Embryonic facial prominence (tissue), 1 donor: Measurements from ENCODE around the gene REXO1.
"Not testable (repeated sequence)": the region's sequence is repeated elsewhere in the genome, so short reads cannot be mapped to it uniquely, and the experiment has no call there.

Source experiments
- DNase-seq: peaks from one replicate; pipeline ENCODE4 v3.0.0-alpha.2; 2016; ENCODE audit errors: extremely low spot score

REXO1 gene

DNA sequence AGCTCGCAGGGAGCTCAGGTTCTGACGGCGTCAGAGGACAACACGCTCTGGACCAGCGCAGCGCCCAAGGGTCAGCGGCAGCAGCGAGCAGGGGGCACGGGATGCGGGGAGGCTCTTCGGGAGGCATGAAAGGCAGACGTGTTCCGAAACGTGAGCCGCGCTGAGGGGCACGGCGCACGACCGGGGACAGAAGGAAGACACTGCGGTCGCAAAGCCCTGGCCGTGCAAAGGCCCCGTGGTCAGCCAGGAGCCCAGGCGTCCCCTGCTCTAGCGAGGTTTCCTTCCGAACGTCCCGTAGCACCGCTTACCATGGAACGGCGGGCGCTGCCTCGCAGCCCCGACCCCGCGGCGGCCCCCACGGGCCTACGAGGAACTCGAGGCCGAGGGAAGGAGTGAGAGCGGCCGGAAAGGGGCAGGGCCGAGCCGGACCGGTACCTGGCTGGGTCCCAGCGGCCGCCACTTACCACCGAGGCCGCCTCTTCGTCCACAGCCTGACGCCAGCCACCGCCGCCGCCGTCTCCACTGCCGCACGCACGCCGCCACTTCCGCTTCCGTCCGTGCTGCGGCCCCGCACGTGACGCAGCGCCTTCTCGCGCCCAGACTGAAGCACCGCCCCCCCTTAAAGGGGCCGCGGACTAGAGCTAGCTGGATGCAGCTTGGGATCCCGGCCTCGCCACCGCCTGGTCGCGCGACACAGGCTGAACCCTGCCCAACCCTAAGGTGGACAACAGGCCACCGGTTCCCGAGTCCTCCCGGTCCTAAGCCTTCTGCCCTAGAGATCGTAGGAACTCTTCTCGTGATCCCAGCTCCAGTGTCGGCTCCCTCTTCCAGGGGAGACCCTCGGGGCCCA is 27.6 kb upstream of the REXO1 start:
- DNase-seq: peak; percentile 86

DNA sequence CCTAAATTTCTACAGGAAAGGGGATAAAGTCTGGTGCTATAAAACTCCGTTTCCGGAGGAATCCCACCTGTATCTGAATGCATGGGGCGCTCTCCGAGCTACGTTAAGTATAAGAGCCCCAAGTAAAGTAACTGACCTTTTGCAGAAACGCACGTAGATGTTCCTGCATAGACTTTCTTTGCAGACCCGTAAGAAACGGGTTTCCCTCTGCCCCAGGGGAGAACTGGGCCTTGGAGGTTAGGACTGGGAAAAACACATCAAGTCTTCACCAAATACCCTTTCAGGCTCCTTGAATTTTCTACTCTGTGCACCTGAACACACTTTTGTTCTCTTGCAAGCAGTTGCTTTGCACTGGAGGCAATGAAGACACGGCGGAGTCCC is 27.0 kb upstream of the REXO1 start:
- not testable (repeated sequence) for DNase-seq

DNA sequence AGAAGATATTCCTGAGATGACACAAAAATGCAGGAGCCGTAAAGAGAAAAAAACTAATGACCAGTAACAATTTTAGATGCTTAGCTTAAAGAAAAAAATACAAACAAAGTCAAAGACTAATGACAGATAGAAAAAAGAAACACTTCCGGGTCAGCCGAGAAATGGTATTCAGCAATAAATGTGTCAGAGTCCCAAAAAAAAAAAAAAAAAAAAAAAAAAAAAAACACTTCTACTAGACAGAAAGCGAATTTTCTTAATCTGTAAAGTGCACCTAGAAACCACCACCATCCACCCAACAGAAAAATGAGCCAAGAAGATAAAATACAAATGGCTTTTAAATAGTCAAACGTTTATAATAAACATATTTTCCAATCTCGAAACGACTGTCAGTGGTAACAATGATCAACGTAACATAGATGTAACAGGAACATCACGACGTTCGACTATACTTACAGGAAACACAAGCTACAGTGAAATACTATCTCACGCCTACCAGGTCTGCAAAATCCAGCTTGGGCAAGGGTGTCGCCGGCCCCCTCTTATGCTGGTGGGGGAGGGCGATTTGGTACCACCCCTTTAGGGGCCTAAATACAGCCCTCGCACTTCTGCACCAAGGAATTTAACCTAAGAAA is 26.4 kb upstream of the REXO1 start:
- no peak for DNase-seq

DNA sequence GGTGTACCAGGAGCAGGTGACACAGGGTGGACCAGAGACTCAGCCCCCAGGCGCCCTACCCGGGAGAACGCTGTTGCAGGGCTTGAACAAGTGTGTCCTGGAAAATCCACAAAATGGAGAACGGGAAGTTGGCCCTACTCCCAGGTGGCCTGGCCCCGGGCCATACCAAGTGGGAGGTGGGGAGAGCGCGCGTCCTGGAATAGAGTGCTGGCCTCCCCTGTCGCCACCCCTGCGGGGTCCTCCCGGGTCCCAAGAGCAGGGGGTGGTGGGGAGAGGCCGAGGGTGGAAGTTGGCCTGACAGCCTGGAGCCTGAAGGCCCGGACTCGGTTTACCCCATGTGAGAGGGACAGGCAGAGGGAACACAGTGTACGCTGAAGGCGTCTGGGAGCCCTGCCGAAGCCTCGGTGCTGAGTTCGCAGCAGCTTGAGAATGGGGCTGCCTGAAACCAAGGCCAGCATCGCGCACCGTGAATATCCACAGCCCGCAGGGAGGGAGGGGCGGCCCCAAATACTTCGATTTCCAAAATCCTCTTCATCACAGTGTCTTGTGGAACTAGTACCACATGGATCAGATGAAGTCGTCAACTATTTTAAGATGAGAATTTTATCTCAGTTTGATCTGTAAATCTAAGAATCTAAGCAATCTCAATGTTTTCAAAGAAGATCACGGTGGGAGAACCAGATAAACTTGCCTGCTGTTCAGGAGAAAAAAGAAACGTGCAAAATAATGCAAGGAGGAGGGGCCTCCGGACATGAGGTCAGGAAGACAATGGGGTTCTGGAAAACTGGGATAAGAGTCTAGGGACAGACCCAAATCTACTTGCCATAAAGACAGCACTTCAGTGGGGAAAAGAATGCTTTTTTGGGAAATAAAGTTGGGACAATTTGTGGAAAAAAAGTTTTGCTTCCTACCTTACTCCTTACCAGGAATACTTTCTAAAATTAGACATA is 25.5 kb upstream of the REXO1 start:
- no peak for DNase-seq

DNA sequence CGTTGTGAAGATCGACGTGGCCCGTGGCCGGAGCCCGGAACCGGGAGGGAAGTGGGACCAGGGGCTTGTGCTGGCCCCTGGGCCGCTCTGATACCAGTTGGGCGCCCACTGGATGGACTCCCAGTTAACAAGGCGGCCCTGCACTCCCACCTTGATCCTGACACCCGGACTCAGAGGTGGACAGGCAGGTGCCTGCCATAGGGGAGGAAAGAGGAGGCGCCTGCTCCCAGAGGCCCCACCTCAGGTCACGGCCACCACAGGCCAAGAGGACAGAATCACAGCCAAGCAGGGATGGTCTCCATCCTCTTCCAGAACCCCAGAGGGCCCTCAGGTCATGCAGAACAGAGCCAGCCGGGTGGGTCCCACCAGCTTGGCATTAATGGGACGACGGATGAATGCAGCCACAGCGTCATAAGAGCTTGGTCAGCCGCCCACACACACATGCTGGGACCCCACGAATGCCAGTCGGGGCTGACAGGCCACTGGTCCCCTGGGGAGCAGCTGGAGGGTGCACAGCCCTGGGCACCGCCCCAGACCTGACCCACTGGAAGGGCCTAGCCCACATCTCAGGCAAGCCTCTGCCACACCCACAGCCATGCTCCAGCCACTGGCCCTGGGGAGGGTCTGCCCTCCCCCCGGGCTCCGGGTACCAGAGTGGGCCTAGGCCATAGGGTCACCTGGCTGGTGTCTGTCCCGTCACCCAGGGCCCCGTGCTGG is 24.7 kb upstream of the REXO1 start:
- DNase-seq: no peak

DNA sequence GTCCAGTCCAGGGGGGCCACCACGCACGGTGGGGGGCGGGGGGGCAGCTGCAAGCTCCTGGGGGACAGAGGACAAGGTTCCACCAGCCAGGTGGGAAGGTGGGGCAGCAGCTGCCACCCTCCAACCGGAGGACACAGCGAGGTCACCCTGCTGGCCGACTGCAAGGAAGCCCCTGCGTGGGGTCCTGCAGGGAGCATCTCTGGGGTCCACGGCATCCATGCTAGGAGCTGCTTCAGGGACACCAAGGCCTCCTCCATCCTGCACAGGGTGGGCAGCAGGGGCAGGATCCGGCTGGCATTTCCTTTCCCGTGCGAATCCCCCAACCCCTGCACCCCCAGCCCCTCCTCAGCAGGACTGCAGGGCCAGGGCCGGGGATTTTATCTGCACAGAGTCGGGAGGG is 23.3 kb upstream of the REXO1 start:
- no peak for DNase-seq

DNA sequence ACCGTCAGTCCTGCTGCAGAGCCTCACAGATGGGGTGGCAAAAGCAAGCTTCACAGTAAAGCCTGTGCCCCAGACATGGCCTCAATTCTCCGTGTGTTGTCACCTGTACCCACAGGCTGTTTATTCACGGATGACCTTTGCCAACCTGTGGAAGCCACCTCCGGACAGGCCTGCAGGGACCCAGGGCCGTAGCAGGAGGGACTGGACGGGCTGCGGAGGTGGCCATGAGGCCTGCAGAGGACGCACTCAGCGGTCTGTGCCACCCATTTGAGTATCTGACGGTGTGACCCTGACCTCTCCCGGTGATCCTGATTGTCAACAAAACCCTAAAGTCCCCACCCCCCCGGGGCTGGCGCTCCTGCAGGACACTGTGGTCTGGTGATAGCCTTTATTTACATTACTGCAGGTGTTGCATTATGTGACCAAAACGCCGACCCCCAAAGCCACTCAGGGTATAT is 22.9 kb upstream of the REXO1 start:
- DNase-seq: no peak

DNA sequence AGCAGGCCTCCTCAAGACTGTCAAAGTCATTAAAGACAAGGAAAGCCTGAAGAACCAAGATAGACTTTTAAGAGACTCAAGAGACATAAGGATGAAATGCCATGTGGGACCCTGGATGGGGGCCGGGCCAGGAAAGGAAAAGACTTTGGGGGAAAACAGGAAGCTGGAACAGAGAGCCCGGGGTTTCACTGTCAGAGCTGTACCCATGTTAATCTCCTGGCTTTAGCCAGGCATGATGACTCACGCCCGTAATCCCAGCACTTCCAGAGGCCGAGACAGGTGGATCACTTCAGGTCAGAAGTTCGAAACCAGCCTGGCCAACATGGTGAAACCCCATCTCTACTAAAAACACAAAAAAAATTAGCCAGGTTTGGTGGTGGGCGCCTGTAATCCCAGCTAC is 20.7 kb upstream of the REXO1 start:
- DNase-seq: no peak

DNA sequence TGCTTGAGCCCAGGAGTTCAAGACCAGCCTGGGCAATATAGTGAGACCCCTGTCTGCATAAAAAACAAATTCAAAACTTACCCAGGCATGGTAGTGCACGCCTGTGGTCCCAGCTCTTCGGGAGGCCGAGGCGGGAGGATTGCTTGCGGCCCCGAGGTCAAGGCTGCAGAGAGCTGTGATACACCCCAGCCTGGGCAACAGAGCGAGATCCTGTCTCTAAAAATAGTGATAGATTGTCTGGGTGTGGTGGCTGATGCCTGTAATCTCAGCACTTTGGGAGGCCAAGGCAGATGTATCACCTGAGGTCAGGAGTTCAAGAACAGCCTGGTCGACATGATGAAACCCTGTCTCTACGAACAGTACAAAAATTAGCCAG is 19.1 kb upstream of the REXO1 start:
- no peak for DNase-seq

DNA sequence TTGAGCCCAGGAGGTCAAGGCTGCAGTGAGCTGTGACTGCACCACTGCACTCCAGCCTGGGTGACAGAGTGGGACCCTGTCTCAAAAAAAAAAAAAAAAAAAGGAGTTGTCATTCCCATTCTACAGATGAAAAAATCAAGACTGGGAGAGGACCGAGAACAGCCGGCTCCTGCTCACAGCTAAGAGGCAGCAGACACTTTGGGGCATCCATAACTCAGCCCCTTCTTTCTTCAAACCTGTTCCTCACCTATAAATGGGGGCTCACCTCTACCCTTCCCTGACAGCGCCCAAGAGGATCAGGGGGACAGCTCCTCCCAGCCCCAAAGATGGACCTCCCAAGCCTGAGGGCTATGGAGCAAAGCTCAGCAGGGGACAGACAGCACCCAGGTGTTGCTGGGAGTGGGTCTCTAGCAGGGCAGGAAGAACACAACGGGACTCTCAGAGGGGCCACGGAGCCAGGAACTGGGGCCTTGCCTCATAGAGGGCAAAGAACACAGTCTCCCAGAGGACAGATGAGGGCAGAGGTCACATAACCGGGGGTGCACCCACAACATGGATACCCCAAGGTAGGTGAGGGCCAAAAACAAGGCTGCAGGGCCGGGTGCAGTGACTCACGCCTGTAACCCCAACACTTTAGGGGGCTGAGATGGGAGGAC is 18.5 kb upstream of the REXO1 start:
- DNase-seq: no peak

DNA sequence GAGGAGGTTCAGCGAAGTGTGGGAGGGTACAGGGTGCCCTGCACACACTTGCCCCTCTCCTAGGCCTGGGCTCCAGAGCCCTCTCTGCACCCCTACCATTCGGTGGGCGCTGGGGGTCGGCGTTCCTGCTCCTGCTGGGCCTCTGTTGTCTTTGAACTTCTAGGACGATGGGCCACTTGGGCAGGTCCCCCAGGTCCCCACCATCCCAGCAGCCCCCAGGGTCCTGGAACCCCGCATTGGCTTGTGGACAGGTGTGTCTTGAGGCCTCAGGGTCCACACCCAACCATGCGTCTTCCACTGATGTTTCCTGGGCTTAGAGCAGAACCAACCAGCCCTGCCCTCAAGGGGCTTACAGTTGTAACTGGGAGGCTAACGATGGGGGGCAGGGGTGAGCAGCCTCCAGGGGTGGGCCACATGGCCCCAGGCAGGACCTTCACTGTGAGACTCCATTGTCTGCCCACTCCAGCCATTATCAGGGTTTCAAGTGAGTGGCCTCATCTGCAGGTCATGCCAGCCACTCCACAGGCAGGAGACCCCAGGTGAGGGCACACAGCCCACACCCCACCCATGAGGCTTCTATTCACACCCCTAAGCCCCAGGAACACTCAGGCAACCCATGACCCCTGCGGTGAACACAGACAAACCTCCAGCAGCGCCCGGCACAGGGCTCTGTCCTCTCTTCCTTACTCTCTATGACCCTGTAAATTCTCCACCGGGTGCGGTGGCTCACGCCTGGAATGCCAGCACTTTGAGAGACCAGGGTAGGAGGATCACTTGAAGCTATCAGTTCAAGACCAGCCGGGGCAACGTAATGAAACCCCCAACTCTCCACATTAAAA is 17.1 kb upstream of the REXO1 start:
- no peak for DNase-seq

DNA sequence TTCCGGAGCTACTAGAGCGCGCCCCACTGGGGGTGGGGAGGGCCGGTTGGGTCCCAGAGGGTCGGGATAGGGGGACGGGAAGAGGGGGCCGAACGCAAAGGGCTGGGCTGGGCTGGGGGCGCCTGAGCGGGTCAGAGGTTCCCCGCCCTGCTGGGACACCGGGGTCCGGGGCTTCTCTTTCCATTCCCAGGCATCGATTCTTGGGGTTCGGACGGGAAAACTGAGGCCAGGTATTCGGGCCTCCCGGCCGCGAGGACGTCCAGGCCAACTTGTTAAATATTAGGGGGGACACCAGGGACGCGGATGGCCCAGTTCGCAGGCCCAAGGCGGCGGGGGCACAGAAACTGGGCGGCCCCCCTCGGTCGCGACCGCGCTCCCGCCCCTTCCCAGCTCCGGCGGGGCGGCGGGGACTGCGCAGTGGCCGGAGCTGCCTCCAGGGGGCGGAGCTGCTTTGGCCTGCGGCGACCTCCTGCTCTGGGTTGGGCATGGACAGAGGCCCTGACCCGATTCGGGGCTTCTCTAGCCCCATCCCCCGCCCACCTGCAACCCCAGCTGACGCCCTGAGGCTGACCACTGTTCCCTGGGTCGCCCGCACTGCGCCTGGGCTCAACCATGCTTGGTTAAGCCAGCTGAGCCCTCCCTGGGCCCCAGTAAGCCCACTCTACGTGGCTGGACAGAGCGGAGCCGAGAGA is 16.3 kb upstream of the REXO1 start:
- no peak for DNase-seq

DNA sequence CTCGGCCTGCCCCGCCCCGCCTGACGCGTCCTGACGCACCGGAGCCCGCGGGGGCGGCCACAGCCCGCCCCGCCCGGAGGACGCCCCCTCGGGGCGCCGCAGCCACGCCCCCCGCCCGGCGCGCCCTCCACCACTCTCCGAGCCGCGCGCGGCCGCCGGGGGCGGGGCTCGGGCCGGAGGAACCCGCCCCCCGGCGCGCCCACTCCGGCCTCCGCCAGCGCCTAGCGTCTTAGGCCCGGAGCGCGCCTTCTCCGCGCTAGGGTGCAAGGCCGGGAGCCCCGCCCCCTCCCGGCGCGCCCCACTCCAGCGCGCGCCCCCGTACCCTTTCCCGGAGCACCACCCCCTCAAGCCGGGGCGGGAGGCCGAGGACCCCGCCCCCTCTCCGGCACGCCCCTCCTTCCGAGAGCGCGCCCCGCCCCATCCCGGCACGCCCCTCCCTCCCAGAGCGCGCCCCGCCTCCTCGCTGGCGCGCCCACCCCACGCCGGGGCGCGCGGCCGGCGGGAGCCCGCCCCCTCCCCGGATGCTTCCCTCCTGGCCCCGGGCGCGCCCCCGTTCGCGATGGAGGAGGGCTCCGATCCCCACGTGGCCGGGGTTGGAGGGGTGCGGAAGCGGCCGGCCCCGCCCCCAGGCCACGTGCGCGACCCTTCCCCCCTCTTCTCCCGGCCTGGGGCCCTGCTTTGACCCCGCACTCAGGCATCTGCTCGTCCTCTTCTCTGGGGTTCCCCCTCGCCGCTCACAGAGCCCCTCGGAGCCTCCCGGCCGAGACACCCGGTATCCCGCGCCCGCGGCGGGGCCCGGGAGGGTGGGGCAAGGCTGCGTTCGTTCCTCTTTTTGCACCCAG is 15.6 kb upstream of the REXO1 start:
- peak; percentile 87 for DNase-seq

DNA sequence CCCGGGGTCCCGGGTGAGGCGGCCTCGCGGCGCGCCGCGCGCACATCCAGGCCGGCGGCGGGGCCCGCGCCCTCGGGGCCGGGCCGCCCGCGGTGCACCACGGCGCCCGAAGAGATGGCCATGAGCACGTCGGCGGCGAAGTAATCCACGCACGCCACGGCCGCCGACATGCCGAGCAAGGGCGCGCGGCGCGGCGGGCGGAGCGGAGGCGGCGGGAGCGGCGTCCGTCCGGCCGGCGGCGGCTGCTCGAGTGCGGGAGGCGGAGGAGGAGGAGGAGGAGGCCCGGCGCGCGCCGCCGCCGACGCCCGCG is 15.0 kb upstream of the REXO1 start, which contains the start of gene KLF16:
TSS of gene KLF16 (minus strand) at position 252 of the 310 bp plus-strand sequence. CDS start at position 170, 82 bp downstream.
- no peak for DNase-seq

DNA sequence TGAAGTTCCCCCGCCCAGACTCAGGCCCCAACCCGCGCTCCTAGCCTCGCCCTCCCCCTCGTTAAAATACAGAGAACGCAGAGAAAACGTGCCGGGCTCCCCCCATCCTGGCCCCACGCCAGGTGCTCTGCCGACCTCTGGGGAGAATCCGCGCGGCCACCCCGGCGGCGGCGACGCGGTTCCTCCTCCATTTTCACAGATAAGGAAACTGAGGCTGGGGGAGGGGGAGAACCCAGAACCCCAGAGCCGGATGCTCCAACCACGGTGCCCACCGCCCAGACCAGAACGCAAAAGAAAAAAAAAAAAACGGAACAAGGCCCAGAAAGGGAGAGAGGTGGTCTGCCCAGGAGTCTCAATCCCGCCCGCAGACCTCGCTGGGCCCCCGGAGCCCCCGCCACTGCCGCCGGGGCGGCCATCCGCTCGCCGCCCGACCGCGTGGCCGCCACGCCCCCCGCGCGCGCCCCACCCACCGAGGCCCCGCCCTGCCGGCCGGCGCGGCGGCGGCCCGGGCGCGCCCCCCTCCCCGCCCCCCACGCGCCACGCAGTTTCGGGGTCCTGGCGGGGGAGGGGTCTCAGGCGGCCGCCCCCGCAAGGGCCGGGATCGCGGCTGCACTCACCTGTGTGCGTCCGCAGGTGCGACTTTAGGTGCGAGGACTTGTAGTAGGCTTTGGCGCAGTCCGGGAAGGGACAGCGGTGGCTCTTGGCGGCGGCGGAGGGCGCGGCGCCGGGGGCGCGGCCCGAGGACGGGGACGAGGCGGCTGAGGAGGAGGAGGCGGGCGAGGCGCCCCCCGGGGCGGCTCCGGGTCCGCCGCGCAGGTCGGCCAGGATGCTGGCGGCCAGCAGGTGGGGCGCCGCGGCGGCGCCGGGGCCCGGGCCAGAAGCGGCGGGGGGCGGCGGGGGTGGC is 14.4 kb upstream of the REXO1 start:
- no peak for DNase-seq

DNA sequence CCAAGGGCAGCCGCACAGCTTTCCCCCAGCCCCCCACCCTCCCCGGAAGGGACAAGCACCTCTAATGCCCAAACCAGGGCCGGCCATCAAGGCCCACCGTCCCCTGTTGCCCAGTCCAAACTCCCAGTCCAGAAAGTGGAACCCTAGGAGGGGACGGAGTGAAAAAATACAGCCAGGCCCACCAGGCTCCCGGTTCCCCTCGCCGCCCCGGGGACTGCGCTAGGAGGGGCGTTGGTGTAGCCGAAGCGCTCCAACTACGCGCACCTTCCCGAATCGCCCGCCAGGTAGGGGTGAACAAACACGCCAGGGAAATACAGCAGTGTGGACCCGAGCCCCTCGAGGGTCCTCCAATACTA is 13.8 kb upstream of the REXO1 start:
- no peak for DNase-seq

DNA sequence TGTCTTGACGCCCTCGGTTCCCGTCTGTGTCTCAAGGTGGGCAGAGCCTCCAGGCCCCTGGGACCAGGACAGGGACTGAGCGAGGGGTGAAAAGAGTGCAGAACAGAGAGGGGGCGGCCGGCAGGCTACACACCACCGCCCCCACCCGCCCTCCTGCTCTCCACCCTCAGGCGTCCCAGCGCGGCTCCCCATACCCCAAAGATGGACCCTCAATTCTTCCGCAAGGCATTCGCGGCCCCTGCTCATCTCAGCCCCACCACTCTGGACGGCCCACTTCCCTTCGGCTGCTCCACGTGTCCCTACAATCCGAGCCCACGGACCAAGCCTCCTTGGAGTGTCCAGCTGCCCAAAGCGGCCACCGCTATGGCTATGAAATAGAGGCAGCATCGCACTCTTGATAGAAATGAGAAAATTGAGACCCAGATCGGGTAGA is 13.3 kb upstream of the REXO1 start:
- DNase-seq: no peak
